ENCODE results near the gene NMT1.

NMT1 gene

DNA sequence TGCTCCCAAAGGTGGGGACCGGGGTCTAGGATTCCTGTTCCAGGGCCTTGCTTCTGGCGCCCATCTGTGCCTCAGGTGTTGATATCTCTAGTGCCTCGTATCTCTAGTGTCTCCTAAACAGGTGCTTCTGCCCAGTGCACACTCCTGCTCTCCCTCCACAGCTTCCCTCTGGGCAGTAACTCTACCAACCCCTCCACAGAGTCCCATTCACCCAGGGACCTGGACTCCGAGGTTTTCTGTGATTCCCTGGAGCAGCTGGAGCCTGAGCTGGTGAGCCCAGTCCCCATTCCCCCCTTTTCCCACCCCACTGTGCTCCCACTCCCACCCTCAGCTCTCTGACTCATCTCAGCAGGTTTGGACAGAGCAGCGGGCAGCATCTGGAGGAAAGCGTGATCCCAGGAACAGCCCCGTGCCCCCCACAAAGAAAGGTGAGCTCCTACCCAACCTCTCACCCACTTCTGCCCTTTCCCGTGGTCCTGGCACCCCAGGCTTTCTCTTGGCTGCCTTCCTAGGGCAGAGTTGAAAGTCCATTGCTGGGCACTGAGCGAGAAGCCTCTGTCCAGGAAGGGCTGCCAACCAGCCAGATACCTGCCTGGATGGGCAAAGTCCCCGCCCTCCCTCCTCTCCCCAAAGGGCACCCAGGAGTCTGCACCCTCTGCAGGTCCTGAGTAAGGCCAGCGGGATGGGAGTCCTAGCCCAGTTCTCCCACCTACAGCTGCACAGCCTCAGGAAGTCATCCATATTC is 76.6 kb downstream of the NMT1 start:
- DNase-seq = no peak

DNA sequence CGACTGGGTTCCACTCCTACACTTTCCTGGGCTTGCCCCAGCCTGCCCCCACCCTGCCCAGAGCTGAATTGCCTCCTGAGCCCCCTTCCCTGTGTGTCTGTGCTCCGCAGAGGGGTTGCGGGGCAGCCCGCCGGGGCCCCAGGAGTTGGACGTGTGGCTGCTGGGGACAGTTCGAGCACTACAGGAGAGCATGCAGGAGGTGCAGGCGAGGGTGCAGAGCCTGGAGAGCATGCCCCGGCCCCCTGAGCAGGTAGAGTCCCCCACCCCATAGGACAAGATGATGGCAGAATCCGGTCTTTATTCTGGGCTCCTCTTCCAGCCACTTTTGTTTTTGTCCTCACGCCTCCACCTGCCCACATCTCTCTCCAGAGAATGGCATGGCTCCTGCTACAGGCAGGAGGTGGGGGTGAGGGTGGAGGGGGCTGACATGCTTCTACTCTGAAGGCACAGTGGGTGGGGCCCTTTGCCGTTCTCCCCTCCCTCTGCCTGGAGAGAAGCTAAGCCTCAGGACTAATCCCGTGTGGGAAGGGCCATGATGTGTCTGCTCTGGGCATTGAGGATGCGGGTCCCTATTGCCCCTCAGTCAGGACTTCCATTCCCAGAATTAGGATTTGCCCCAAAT is 77.9 kb downstream of the NMT1 start:
- no peak for DNase-seq

- DNase-seq = no peak
These were observed 78.4 kb downstream of the NMT1 start for GRCh38 chr17:45139533-45139920.

DNA sequence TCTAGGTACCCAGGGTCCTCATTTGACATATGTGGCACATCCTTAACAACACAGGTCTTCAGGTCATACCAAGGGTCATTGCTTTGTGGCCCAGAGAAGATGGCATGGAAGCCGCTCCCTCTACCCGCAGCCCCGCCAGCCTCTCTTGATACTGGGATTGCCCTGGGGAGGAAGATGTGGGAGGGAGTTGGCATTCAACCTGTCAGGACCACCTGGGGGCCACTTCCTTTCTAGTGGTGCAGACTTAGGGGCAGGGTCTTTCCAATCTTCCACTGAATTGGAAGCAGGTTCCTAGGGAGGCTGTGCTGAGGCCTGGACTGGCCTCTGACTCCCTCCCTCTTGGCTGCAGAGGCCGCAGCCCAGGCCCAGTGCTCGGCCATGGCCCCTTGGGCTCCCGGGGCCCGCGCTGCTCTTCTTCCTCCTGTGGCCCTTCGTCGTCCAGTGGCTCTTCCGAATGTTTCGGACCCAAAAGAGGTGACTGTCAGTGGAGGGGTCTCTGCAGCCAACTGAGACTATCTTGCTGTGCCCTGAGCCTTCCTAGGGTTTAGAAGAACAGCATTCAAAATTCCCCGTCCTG is 82.1 kb downstream of the NMT1 start:
- DNase-seq = no peak

- DNase-seq = no peak
These were observed 82.7 kb downstream of the NMT1 start for GRCh38 chr17:45143767-45144198.

DNA sequence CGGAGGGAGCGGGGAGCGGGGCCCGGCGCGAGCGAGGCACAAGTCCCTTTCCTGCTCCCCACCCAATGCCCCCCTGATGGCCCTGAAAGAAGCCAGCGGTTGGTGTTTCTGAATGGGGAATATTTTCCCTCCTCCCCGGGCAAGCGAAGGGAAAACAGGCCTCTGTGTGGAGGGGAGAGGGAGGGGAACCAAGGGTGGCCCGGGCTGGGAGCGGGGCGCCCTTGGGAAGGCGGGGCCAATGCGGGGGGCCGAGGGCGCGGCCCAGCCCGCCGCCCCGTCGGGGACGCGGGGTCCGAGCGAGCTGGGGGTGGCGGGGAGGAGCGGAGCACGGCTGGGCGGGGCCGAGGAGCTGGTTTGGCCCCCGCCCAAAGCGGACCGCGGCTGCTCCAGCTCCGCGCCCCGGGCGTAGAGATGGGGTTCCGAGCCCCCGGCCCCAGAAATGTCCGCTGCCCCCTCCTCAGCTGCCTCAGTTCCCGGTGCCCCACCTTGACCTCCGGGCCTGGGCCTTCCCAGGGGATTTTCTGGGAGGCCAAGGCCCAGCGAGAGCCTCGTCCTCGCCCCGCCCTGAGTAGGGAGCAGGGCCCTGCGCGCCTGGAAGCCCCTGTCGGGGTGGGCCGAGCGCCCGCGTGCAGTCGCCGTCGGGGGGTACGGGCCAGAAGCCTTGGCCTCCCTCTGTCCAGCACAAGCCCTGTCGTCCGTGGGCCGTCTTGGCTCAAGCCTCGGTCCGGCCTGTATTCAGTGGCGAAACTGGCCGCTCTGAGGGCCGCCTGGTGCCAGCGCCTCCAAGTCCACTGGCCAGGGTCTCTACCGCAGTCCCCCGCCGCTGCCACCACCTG is 83.3 kb downstream of the NMT1 start:
- no peak for DNase-seq

DNA sequence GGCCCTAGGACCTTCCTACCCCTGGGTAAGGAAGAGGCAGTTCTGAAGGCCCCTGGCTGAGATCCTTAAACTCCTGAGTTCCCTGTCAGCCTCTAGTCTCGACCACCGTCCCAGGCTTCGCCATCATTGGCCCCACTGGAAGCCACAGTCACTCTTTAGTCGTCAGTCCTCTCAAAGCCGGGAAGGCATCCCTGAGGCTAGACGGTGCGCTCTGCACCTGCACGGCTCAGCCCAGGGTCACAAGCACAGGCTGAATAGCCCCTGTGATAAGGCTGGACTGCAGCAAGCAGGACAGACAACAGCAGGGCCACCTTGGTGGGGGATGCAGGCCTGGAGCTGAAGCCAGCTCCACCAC is 83.9 kb downstream of the NMT1 start:
- DNase-seq = no peak

DNA sequence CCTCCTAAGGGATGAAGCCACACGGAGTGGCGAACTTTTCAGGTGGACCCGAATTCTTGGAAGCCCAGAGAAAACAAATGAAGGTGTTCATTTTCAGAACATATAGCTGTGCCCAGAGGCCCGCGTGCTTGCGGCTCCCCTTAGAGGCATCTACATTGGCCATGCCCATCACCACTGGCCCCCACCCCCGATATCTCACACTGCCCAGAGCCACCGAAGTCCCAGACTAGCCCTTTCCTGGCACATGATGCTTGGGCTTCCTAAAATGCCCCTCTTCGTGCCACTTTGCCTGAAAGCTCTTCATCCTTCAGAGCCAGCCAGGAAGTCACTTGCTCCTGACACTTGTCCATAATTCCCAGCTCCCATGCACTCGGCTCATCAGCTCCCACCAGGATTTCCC is 85.0 kb downstream of the NMT1 start:
- no peak for DNase-seq

DNA sequence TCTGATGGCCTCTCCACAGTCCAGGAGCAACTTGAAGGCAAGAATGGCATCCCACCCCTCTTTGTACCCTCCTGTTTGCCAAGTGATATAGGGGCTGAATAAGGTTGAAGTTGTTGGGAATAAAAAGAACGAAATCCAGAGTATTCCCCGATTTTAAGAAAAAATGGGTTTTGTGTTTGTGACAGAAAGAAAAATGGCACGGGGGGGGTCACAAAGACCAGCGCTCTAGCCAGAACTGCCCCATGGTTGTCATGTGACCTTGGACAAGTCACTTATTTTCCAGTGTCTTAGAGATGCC is 85.4 kb downstream of the NMT1 start:
- DNase-seq = no peak

- no peak for DNase-seq
These were observed 85.9 kb downstream of the NMT1 start for GRCh38 chr17:45146890-45147580.

- peak; percentile 65 for DNase-seq
These were observed 86.6 kb downstream of the NMT1 start for GRCh38 chr17:45147581-45148182.

GRCh38 chr17:45148183-45149036 is 87.3 kb downstream of the NMT1 start, which contains the start of gene HEXIM1:
Gene HEXIM1 (plus strand): TSS chr17:45148475. CDS start chr17:45149191, 716 bp downstream.
- peak; percentile 99 for DNase-seq

DNA sequence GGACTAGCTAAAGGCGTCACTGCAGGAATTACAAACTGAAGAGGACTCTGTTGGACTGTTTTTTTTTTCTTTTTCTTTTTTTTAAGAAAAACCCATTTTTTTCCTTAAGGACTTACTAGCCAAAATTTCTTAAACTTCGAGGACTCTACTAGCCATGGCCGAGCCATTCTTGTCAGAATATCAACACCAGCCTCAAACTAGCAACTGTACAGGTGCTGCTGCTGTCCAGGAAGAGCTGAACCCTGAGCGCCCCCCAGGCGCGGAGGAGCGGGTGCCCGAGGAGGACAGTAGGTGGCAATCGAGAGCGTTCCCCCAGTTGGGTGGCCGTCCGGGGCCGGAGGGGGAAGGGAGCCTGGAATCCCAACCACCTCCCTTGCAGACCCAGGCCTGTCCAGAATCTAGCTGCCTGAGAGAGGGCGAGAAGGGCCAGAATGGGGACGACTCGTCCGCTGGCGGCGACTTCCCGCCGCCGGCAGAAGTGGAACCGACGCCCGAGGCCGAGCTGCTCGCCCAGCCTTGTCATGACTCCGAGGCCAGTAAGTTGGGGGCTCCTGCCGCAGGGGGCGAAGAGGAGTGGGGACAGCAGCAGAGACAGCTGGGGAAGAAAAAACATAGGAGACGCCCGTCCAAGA is 88.0 kb downstream of the NMT1 start:
- DNase-seq = peak; percentile 63

DNA sequence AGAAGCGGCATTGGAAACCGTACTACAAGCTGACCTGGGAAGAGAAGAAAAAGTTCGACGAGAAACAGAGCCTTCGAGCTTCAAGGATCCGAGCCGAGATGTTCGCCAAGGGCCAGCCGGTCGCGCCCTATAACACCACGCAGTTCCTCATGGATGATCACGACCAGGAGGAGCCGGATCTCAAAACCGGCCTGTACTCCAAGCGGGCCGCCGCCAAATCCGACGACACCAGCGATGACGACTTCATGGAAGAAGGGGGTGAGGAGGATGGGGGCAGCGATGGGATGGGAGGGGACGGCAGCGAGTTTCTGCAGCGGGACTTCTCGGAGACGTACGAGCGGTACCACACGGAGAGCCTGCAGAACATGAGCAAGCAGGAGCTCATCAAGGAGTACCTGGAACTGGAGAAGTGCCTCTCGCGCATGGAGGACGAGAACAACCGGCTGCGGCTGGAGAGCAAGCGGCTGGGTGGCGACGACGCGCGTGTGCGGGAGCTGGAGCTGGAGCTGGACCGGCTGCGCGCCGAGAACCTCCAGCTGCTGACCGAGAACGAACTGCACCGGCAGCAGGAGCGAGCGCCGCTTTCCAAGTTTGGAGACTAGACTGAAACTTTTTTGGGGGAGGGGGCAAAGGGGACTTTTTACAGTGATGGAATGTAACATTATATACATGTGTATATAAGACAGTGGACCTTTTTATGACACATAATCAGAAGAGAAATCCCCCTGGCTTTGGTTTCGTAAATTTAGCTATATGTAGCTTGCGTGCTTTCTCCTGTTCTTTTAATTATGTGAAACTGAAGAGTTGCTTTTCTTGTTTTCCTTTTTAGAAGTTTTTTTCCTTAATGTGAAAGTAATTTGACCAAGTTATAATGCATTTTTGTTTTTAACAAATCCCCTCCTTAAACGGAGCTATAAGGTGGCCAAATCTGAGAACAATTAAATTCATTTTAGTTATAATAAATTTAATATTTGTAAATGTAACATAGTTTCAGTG is 88.8 kb downstream of the NMT1 start:
- DNase-seq = peak; percentile 19

- DNase-seq = no peak
These were observed 90.0 kb downstream of the NMT1 start for GRCh38 chr17:45150911-45151809.

- DNase-seq = no peak
These were observed 93.9 kb downstream of the NMT1 start for GRCh38 chr17:45155029-45155428.

- DNase-seq = no peak
These were observed 94.4 kb downstream of the NMT1 start for GRCh38 chr17:45155483-45155882.

GRCh38 chr17:45156242-45156641 is 95.1 kb downstream of the NMT1 start:
- DNase-seq = no peak

Data from effector CD4-positive, alpha-beta T cell (primary cell).